A673 (cell line): ENCODE results near the gene RPTOR. TPM values are rescaled to one million over a fixed set of nuclear protein-coding genes. Genes with fewer than 3 reads are reported as not detected.
"Not testable (repeated sequence)": the region's sequence is repeated elsewhere in the genome, so short reads cannot be mapped to it uniquely, and the experiment has no call there.

Experiments
- BruUV-seq: library from RNA; stranded (reverse); fragments of 400-500 nt; replicated peaks from 2 replicates; lab custom pipeline; 2021; lab: Mats Ljungman, UMichigan
- CTCF ChIA-PET: fragments of 300-600 bp; sonication (Branson Sonifier 250); formaldehyde crosslinking; loops from one replicate; lab custom pipeline; 2022; ENCODE audit warnings: antibody characterized with exemption; lab: Charles Lee
- POLR2A ChIA-PET: fragments of 300-600 bp; sonication (Branson Sonifier 250); formaldehyde crosslinking; loops from one replicate; lab custom pipeline; 2022; ENCODE audit warnings: antibody characterized with exemption; ENCODE audit not compliant: low non-redundant PET; lab: Charles Lee
- DNase-seq: peaks from one replicate; pipeline ENCODE4 v3.0.0-alpha.2; 2015; ENCODE audit warnings: low spot score
- H3K27ac ChIP-seq: fragments of 200-600 bp; sonication (generic); 2 replicates; pipeline ENCODE4 v1.5.1; 2016; ENCODE audit warnings: mixed run types, low read depth, mild to moderate bottlenecking, mixed read lengths, antibody characterized with exemption, low read length; ENCODE audit not compliant: poor library complexity, severe bottlenecking
- H3K27me3 ChIP-seq: fragments of 200-600 bp; sonication (generic); replicated peaks from 2 replicates; pipeline ENCODE4 v1.6.1; 2017; ENCODE audit warnings: mixed run types, low read depth, mild to moderate bottlenecking, mixed read lengths, antibody characterized with exemption, low read length; ENCODE audit not compliant: insufficient read depth, poor library complexity
- H3K36me3 ChIP-seq: fragments of 200-600 bp; sonication (generic); 2 replicates; pipeline ENCODE4 v1.6.1; 2016; ENCODE audit warnings: mixed run types, mild to moderate bottlenecking, mixed read lengths, antibody characterized with exemption, low read length; ENCODE audit not compliant: insufficient read depth, poor library complexity, severe bottlenecking
- H3K4me1 ChIP-seq: fragments of 200-600 bp; sonication (generic); 2 replicates; pipeline ENCODE4 v1.6.1; 2017; ENCODE audit warnings: mixed run types, mild to moderate bottlenecking, mixed read lengths, antibody characterized with exemption, low read length; ENCODE audit not compliant: insufficient read depth, poor library complexity, severe bottlenecking
- H3K4me3 ChIP-seq: fragments of 200-600 bp; sonication (generic); 2 replicates; pipeline ENCODE4 v1.5.1; 2016; ENCODE audit warnings: low read depth, mixed run types, mild to moderate bottlenecking, mixed read lengths, low read length; ENCODE audit not compliant: poor library complexity, severe bottlenecking
- H3K9me3 ChIP-seq: fragments of 200-600 bp; sonication (generic); 2 replicates; pipeline ENCODE4 v1.6.1; 2016; ENCODE audit warnings: mixed run types, low read depth, mild to moderate bottlenecking, mixed read lengths, antibody characterized with exemption, low read length; ENCODE audit not compliant: poor library complexity, severe bottlenecking
- EZH2 ChIP-seq: fragments of 200-600 bp; sonication (generic); IDR thresholded peaks from 2 replicates; pipeline ENCODE4 v1.6.1; 2017; ENCODE audit warnings: borderline replicate concordance, low read depth, mild to moderate bottlenecking, mixed read lengths, antibody characterized with exemption, low read length; ENCODE audit not compliant: poor library complexity, severe bottlenecking
- intact Hi-C: fragments of 100-400 bp; cut with micrococcal nuclease; formaldehyde crosslinking; loops from one replicate; pipeline ENCODE4 v1.10.0; 2022; ENCODE audit not compliant: unreplicated experiment
- total RNA-seq: library from RNA; stranded (reverse); gene quantifications from 2 replicates; pipeline ENCODE4 v1.2.3, GENCODE V29; 2021
- TF ChIP-seq, protein P1 (sequence below): fragments of 300-800, 200-600 bp; sonication (generic); conservative IDR thresholded peaks from 2 replicates; pipeline ENCODE4 v1.5.1; 2017; ENCODE audit warnings: low read depth, mild to moderate bottlenecking, antibody characterized with exemption, low read length, moderate library complexity, mixed read lengths

Gene RPTOR
- total RNA-seq, 1 experiment from 2014 or later: 55.2 TPM

- H3K36me3 ChIP-seq: no peaks in the 10 kb centered on the region
- DNase-seq: no peak
- no peak overlapping the region for H3K27ac ChIP-seq
- H3K4me3 ChIP-seq: no peak overlapping the region
- H3K27me3 ChIP-seq: no peaks in the 10 kb centered on the region
- TF ChIP-seq, protein P1, sequence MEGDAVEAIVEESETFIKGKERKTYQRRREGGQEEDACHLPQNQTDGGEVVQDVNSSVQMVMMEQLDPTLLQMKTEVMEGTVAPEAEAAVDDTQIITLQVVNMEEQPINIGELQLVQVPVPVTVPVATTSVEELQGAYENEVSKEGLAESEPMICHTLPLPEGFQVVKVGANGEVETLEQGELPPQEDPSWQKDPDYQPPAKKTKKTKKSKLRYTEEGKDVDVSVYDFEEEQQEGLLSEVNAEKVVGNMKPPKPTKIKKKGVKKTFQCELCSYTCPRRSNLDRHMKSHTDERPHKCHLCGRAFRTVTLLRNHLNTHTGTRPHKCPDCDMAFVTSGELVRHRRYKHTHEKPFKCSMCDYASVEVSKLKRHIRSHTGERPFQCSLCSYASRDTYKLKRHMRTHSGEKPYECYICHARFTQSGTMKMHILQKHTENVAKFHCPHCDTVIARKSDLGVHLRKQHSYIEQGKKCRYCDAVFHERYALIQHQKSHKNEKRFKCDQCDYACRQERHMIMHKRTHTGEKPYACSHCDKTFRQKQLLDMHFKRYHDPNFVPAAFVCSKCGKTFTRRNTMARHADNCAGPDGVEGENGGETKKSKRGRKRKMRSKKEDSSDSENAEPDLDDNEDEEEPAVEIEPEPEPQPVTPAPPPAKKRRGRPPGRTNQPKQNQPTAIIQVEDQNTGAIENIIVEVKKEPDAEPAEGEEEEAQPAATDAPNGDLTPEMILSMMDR: no peak
- TF ChIP-seq EZH2: no peak
- CTCF ChIA-PET: no interaction called here
- POLR2A ChIA-PET: no interaction called here
- peaks cover 11% of the 10 kb centered on the region for H3K4me1 ChIP-seq
- no peaks in the 10 kb centered on the region for H3K9me3 ChIP-seq
- no TSS peak for BruUV-seq
- intact Hi-C loops: no loop called here
Observed at GRCh38 chr17:80796430-80796861, 251.8 kb downstream of the RPTOR start.

GRCh38 chr17:80797222-80797621, 252.6 kb downstream of the RPTOR start:
- BruUV-seq, CTCF ChIA-PET: not testable (repeated sequence)

GRCh38 chr17:80797741-80798594, 253.3 kb downstream of the RPTOR start:
- Histone ChIP-seq H3K36me3 (no peaks in the 10 kb centered on the region), H3K4me3 (no peak overlapping the region), H3K27me3 (no peaks in the 10 kb centered on the region), H3K9me3 (no peaks in the 10 kb centered on the region), H3K27ac (no peak overlapping the region), H3K4me1 (no peaks in the 10 kb centered on the region)
- intact Hi-C loops: no loop called here
- TF ChIP-seq, protein P1: no peak
- TF ChIP-seq EZH2: no peak
- ChIA-PET CTCF (no interaction called here), POLR2A (no interaction called here)
- DNase-seq: no peak
- BruUV-seq: no TSS peak

More at GRCh38 chr17:80797222-80797621, 252.6 kb downstream of the RPTOR start:
- POLR2A ChIA-PET, H3K4me1 ChIP-seq, H3K27ac ChIP-seq, H3K4me3 ChIP-seq, DNase-seq, H3K9me3 ChIP-seq, H3K36me3 ChIP-seq, intact Hi-C loops, H3K27me3 ChIP-seq: not testable (repeated sequence)
